HG03457 (cell line): ENCODE measurements around the gene PIGM.

ENCODE experiments used
- ATAC-seq: cut with Tn5 transposase; IDR thresholded peaks from one replicate; pipeline ENCODE4 v1.9.1; 2021; ENCODE audit warnings: moderate number of reproducible peaks; ENCODE audit not compliant: unreplicated experiment

The PIGM gene

GRCh38 chr1:160022330-160023310, 9.2 kb downstream of the PIGM start:
- ATAC-seq, result no peak

- ATAC-seq, result no peak
Observed at GRCh38 chr1:160021376-160022074, 10.3 kb downstream of the PIGM start.

DNA sequence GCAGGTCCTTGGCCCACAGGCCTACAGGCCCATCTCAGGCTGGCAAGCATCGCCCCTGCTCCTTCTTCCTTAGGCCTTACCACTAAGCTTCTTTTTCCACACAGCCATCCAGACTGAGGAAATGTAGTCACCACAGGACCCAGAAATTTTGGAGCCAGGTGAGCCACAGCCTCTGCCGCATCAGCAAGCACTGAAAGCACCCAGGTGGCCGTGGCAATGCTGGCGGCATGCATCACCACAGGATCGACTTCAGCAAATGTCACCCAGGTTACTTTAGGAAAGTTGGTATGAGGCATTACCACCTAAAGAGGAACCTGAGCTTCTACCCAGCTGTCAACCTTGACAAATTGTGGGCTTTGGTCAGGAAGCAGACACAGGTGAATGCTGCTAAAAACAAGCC, 11.6 kb downstream of the PIGM start:
- no peak for ATAC-seq

DNA sequence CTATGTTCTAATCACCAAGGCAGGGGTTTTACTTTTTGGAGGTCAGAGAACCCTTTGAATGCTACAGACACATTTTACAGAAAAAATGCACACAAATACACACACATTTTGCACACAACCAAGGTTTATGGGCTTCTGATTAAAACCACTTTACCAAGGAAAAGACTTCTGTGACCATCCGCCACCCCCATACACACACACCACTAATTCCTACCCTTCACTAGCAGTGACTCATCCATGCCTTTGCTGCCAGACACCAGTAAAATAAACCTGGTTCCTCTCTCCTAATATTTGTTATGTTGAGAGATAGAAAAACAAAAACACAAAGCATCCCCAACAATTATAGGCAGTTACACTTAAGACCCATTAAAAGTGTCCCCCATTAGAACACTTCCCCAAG, 12.9 kb downstream of the PIGM start:
- no peak for ATAC-seq

DNA sequence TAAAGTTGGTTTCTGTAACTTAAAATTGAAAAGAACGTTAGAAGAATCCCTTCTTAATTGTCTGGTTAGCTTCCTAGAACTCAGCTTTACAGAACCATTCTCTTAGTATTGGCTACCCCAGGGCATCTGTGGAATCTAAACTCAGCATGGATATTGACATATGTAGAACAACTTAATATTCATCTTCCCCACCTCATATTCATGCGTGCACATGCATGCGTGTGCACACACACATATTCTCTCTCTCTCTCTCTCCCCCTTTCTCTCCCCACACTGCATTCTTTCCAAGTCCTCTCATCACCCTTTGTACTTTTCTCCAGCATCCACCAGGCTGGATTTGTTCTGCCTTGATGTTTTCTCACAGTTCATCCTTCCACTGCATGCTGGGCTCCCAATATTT, 13.4 kb downstream of the PIGM start:
- ATAC-seq, result no peak

- ATAC-seq, result no peak
Observed at GRCh38 chr1:160017592-160017991, 14.2 kb downstream of the PIGM start.

GRCh38 chr1:160011781-160012180, 20.0 kb downstream of the PIGM start:
- ATAC-seq, result no peak

GRCh38 chr1:160009801-160010200, 22.0 kb downstream of the PIGM start:
- ATAC-seq, result no peak

- ATAC-seq, result no peak
Observed at GRCh38 chr1:160009081-160009480, 22.7 kb downstream of the PIGM start.

- no peak for ATAC-seq
Observed at GRCh38 chr1:160007577-160008200, 24.1 kb downstream of the PIGM start.

- no peak for ATAC-seq
Observed at GRCh38 chr1:160006312-160006940, 25.4 kb downstream of the PIGM start.

DNA sequence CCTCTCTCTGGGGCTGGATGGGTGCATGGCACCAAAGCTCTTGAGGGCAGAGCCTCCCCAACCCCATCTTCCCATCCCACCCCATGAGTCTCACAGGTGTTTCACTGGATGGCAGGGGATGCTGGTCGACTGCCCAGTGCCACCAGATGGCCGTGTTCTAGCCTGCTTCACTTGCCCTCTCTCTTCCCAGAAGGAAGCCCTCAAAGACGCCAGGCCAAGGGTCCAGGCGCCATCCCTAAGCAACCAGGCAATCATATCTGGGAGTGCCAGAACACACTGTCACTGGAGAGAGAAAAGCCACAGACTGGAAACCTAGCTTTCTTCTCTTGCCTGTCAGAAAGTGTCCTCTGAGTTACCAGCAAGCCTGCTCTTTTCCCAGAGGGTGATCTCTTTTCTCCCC, 26.7 kb downstream of the PIGM start:
- no peak for ATAC-seq

DNA sequence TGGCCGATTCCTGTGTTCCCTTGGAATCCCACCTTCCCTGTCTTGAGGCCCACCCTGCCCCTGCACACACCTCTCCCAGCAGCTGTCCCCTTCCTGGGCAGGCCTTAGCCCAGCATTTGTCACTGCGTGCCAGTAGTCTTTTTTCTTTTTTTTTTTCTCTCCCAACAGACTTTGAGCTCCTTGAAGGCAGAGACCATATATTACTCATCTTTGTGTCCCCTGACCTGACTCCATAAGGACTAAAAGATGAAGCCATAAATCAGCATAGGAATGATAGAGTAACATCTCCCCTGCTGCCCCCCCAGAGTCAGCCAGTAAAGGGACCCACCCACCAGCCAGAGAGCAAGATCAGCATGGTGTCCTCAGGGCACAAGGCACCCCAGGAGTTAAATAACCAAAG, 27.4 kb downstream of the PIGM start:
- ATAC-seq, result no peak

DNA sequence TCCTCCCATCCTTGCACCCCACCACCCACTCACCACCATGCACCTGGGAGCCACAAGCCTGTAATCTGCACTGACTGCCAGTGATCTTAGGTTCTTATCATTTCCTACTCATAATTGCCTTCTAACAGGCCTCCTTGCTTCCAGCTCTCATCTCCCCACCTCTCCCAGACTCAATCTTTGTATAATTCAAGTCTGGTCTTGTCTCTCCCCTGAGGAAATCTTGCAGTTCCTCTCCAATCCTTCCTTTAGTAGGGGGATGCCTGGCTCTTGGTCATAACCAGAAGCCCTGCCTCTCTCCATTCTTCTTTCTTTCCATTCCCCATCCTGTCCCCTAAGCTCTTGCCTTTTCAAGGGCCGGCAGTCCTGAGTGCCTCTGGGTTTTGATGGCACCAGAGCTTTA, 27.8 kb downstream of the PIGM start:
- no peak for ATAC-seq

DNA sequence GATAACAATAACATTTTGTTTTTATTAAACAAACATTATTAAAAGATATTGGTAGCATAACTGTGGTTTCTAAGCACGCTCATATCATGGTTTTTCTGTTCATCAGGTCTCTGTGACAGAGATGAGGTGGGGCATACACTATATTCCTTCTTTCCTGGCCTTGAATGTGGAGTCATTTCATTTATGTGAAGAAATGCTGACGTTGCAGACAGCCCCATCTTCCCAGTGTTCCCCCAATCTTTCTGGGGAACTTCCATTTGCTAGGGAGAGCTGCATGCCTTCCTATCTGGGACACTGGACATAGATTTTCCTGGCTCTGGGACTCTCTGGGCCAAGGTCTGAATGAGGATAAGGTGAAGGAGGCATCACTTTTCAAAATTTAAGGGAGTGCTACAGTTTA, 30.4 kb downstream of the PIGM start:
- ATAC-seq, result no peak

- ATAC-seq, result no peak
Observed at GRCh38 chr1:159999204-159999603, 32.6 kb downstream of the PIGM start.

GRCh38 chr1:159996653-159997052, 35.1 kb downstream of the PIGM start:
- ATAC-seq, result no peak

GRCh38 chr1:159994896-159995295, 36.9 kb downstream of the PIGM start:
- ATAC-seq, result no peak

- no peak for ATAC-seq
Observed at GRCh38 chr1:159993911-159994310, 37.9 kb downstream of the PIGM start.

- ATAC-seq, result no peak
Observed at GRCh38 chr1:159992161-159992560, 39.6 kb downstream of the PIGM start.

GRCh38 chr1:159991513-159991912, 40.3 kb downstream of the PIGM start:
- no peak for ATAC-seq
